H1 (cell line): ENCODE results near the gene SH2D1B. TPM values are rescaled to one million over a fixed set of nuclear protein-coding genes. Genes with fewer than 3 reads are reported as not detected.

Experiments used
- CTCF ChIA-PET: fragments of 300-600 bp; sonication (Branson Sonifier 250); formaldehyde crosslinking; loops from one replicate; lab custom pipeline; 2021; ENCODE audit not compliant: partially characterized antibody; lab: Charles Lee
- POLR2A ChIA-PET: fragments of 300-600 bp; sonication (Branson Sonifier 250); formaldehyde crosslinking; loops from one replicate; lab custom pipeline; 2021; ENCODE audit warnings: inconsistent platforms; ENCODE audit not compliant: partially characterized antibody; lab: Charles Lee
- DNase-seq, 2 experiments: peaks; one replicate each; pipeline versions ENCODE4 v3.0.0 to v3.0.0-alpha.2; 2010 to 2022; ENCODE audit warnings: low spot score in 2 of 2, low read depth in 1 of 2, mixed read lengths in 1 of 2
- FAIRE-seq: peaks from 2 replicates; lab custom pipeline; 2011; peaks lifted over from hg19 to GRCh38; lab: Jason Lieb, UNC
- H2AFZ ChIP-seq: 2 replicates; pipeline ENCODE4 v1.8.1; 2012; ENCODE audit warnings: low read length, inconsistent platforms
- H2AK5ac ChIP-seq: 2 replicates; pipeline ENCODE4 v1.6.1; 2013; ENCODE audit warnings: low read depth, low read length
- H2BK120ac ChIP-seq: replicated peaks from 2 replicates; pipeline ENCODE3; 2013; ENCODE audit warnings: low read depth, low read length, inconsistent platforms
- H2BK12ac ChIP-seq: 2 replicates; pipeline ENCODE4 v1.6.1; 2013; ENCODE audit warnings: low read depth, low read length
- H2BK15ac ChIP-seq: 2 replicates; pipeline ENCODE4 v1.6.1; 2013; ENCODE audit warnings: low read length
- H2BK20ac ChIP-seq: 2 replicates; pipeline ENCODE4 v1.6.1; 2013; ENCODE audit warnings: low read length
- H2BK5ac ChIP-seq: 2 replicates; pipeline ENCODE4 v1.6.1; 2013; ENCODE audit warnings: low read depth, low read length
- H3K14ac ChIP-seq: 2 replicates; pipeline ENCODE4 v1.6.1; 2013; ENCODE audit warnings: inconsistent platforms; ENCODE audit not compliant: insufficient read length
- H3K18ac ChIP-seq: 2 replicates; pipeline ENCODE4 v1.6.1; 2013; ENCODE audit warnings: low read length; ENCODE audit errors: extremely low read depth
- H3K23ac ChIP-seq: 2 replicates; pipeline ENCODE4 v1.6.1; 2013; ENCODE audit warnings: inconsistent platforms; ENCODE audit not compliant: insufficient read length
- H3K23me2 ChIP-seq: 2 replicates; pipeline ENCODE4 v1.6.1; 2013; ENCODE audit warnings: low read depth, low read length
- H3K27ac ChIP-seq: 2 replicates; pipeline ENCODE4 v1.6.1; 2011; ENCODE audit warnings: low read depth, low read length, inconsistent platforms
- H3K27me3 ChIP-seq, 4 experiments: replicated peaks in 1 of 4; 1 replicate in 1 of 4; 2 replicates in 3 of 4; pipeline versions ENCODE4 v1.6.1 to v1.8.1; 2011 to 2013; ENCODE audit warnings: low read length in 3 of 4, mild to moderate bottlenecking in 3 of 4, inconsistent platforms in 2 of 4, mixed read lengths in 2 of 4, moderate library complexity in 1 of 4; ENCODE audit not compliant: control insufficient read depth in 3 of 4, insufficient read depth in 3 of 4; ENCODE audit errors: extremely low read depth in 1 of 4
- H3K36me3 ChIP-seq, 4 experiments: 2 replicates each; pipeline versions ENCODE4 v1.6.1 to v1.8.1; 2011 to 2013; ENCODE audit warnings: mild to moderate bottlenecking in 4 of 4, low read length in 3 of 4, moderate library complexity in 2 of 4, control low read depth in 1 of 4, inconsistent platforms in 1 of 4; ENCODE audit not compliant: insufficient read depth in 4 of 4, control insufficient read depth in 2 of 4
- H3K4ac ChIP-seq: replicated peaks from 2 replicates; pipeline ENCODE3; 2013; ENCODE audit warnings: low read length, low read depth, mixed read lengths, inconsistent platforms; ENCODE audit not compliant: insufficient read length
- H3K4me1 ChIP-seq, 4 experiments: replicated peaks in 1 of 4; 1 replicate in 1 of 4; 2 replicates in 3 of 4; pipeline versions ENCODE4 v1.6.1 to v1.8.1; 2011 to 2013; ENCODE audit warnings: low read length in 3 of 4, inconsistent platforms in 2 of 4, mixed read lengths in 1 of 4; ENCODE audit not compliant: insufficient read depth in 4 of 4, control insufficient read depth in 3 of 4
- H3K4me2 ChIP-seq, 2 experiments: 2 replicates each; pipeline versions ENCODE4 v1.6.1 to v1.8.1; 2011 to 2013; ENCODE audit warnings: low read depth in 2 of 2, low read length in 2 of 2, control low read depth in 1 of 2, inconsistent platforms in 1 of 2, mild to moderate bottlenecking in 1 of 2; ENCODE audit not compliant: insufficient read depth in 1 of 2
- H3K4me3 ChIP-seq, 4 experiments: fragments of 200-600, 300-600 bp in 1 of 4; sonication (generic), shearing (Covaris generic), sonication (Bioruptor Twin) in 1 of 4; 2 replicates each; pipeline versions ENCODE4 v1.5.1 to v1.8.1; 2011 to 2016; ENCODE audit warnings: low read length in 4 of 4, low read depth in 3 of 4, control low read depth in 2 of 4, inconsistent platforms in 2 of 4, mild to moderate bottlenecking in 2 of 4, mixed read lengths in 1 of 4, moderate library complexity in 1 of 4; ENCODE audit not compliant: insufficient read depth in 2 of 4; ENCODE audit errors: extremely low read depth in 1 of 4
- H3K56ac ChIP-seq: replicated peaks from 2 replicates; pipeline ENCODE3; 2013; ENCODE audit warnings: low read depth, mild to moderate bottlenecking, mixed read lengths, low read length, inconsistent platforms; ENCODE audit not compliant: insufficient read length
- H3K79me1 ChIP-seq: 2 replicates; pipeline ENCODE4 v1.6.1; 2013; ENCODE audit warnings: low read depth, low read length, control low read depth
- H3K79me2 ChIP-seq, 2 experiments: 2 replicates each; pipeline versions ENCODE4 v1.6.1 to v1.8.1; 2012 to 2013; ENCODE audit warnings: low read length in 2 of 2, mild to moderate bottlenecking in 2 of 2, inconsistent platforms in 1 of 2; ENCODE audit not compliant: insufficient read depth in 2 of 2, control insufficient read depth in 1 of 2
- H3K9ac ChIP-seq, 4 experiments: replicated peaks in 1 of 4; 1 replicate in 1 of 4; 2 replicates in 3 of 4; pipeline versions ENCODE4 v1.6.1 to v1.8.1; 2011 to 2013; ENCODE audit warnings: low read depth in 3 of 4, low read length in 3 of 4, control low read depth in 2 of 4, mild to moderate bottlenecking in 2 of 4, moderate library complexity in 2 of 4, inconsistent platforms in 1 of 4; ENCODE audit errors: extremely low read depth in 1 of 4
- H3K9me3 ChIP-seq, 2 experiments: 2 replicates each; pipeline versions ENCODE4 v1.6.1 to v1.8.1; 2012 to 2013; ENCODE audit warnings: mild to moderate bottlenecking in 2 of 2, moderate library complexity in 2 of 2, control low read depth in 1 of 2, inconsistent platforms in 1 of 2, low read depth in 1 of 2, low read length in 1 of 2, mixed read lengths in 1 of 2; ENCODE audit not compliant: insufficient read depth in 2 of 2
- H4K20me1 ChIP-seq, 2 experiments: replicated peaks in 1 of 2; 2 replicates each; pipeline versions ENCODE3 to v1.8.1; 2011 to 2013; ENCODE audit warnings: inconsistent platforms in 2 of 2, low read length in 2 of 2, mild to moderate bottlenecking in 1 of 2; ENCODE audit not compliant: insufficient read depth in 2 of 2, control insufficient read depth in 1 of 2
- H4K5ac ChIP-seq: 2 replicates; pipeline ENCODE4 v1.6.1; 2013; ENCODE audit warnings: low read length, low read depth, mixed read lengths, inconsistent platforms; ENCODE audit not compliant: insufficient read length
- H4K8ac ChIP-seq: 2 replicates; pipeline ENCODE4 v1.8.0; 2013; ENCODE audit warnings: mild to moderate bottlenecking, moderate library complexity, low read length, inconsistent platforms; ENCODE audit not compliant: insufficient read depth; ENCODE audit errors: extremely low read depth
- H4K91ac ChIP-seq: replicated peaks from 2 replicates; pipeline ENCODE3; 2013; ENCODE audit warnings: low read length, mixed read lengths, inconsistent platforms; ENCODE audit not compliant: insufficient read length
- ASH2L ChIP-seq: fragments of 200-600, 300-600 bp; sonication (generic); IDR thresholded peaks from one replicate; pipeline ENCODE4 v1.7.1; 2017; ENCODE audit warnings: low read length
- BRCA1 ChIP-seq: IDR thresholded peaks from 2 replicates; pipeline ENCODE4 v1.6.1; 2012; ENCODE audit warnings: low read depth, low read length, improper control_type of control experiment
- CREB1 ChIP-seq: IDR thresholded peaks from 2 replicates; pipeline ENCODE4 v1.6.1; 2012; ENCODE audit warnings: inconsistent platforms
- EP300 ChIP-seq, 2 experiments: IDR thresholded peaks; 1 replicate in 1 of 2; 2 replicates in 1 of 2; pipeline ENCODE4 v1.6.1; 2011 to 2012; ENCODE audit warnings: low read depth in 2 of 2, low read length in 2 of 2, mild to moderate bottlenecking in 2 of 2, borderline replicate concordance in 1 of 2, inconsistent platforms in 1 of 2, moderate library complexity in 1 of 2
- KDM5A ChIP-seq: fragments of 200-600 bp; IDR thresholded peaks from 2 replicates; pipeline ENCODE4 v1.7.1; 2012; ENCODE audit warnings: mild to moderate bottlenecking, low read length, inconsistent platforms, mixed read lengths
- POLR2AphosphoS5 ChIP-seq: IDR thresholded peaks from 2 replicates; pipeline ENCODE4 v1.6.1; 2011; ENCODE audit warnings: low read depth, low read length
- RFX5 ChIP-seq: IDR thresholded peaks from 2 replicates; pipeline ENCODE4 v1.6.1; 2011; ENCODE audit warnings: low read depth, low read length, improper control_type of control experiment, borderline replicate concordance
- SIRT6 ChIP-seq: IDR thresholded peaks from one replicate; pipeline ENCODE4 v1.7.1; 2012; ENCODE audit warnings: low read length, inconsistent platforms
- WGBS, 2 experiments: shearing (Covaris generic) in 1 of 2; methylation state at CpG; one replicate each; pipeline versions ENCODE4 v1.1.6 to v1.1.7; 2013 to 2015; ENCODE audit warnings: low lambda C conversion rate in 2 of 2, mixed read lengths in 2 of 2, inconsistent platforms in 1 of 2, low coverage in 1 of 2, missing lambda C conversion rate in 1 of 2; ENCODE audit not compliant: insufficient replicate concordance in 2 of 2, insufficient coverage in 1 of 2, insufficient read length in 1 of 2; ENCODE audit errors: extremely low coverage in 1 of 2, missing lambda C conversion rate in 1 of 2; 5-methylcytosine and 5-hydroxymethylcytosine counted together
- polyA plus RNA-seq, 7 experiments: library from polyadenylated mRNA; depleted of rRNA in 3 of 7; stranded (reverse) in 5 of 7; unstranded in 2 of 7; fragments of >200 nt in 5 of 7; fragments of 200-250 nt in 2 of 7; gene quantifications; 1 replicate in 5 of 7; 2 replicates in 1 of 7; 4 replicates in 1 of 7; pipeline versions ENCODE4 v1.2.1 to v1.2.3, GENCODE V29; 2011 to 2013; ENCODE audit warnings: missing spikeins in 2 of 7, mixed read lengths in 2 of 7
- total RNA-seq: library from RNA; stranded (reverse); fragmentation: NEBNext Ultra II Directional; extraction: Animal tissue kit (Norgen Biotek cat#: 25700); gene quantifications from 2 replicates; pipeline ENCODE4 v1.2.1, GENCODE V29; 2021

Gene SH2D1B
- total and polyA plus RNA-seq, 2 of the 8 experiments (the other 6 are each of a cell fraction or from before 2014, with no cell fraction given) = not detected

GRCh38 chr1:162371611-162372010 is 40.3 kb downstream of the SH2D1B start:
- H3K23me2 ChIP-seq = no peaks in the 10 kb centered on the region
- no peaks in the 10 kb centered on the region for H4K20me1 ChIP-seq
- no peak overlapping the region for H3K4me2 ChIP-seq
- no peak overlapping the region for H3K18ac ChIP-seq
- no peak overlapping the region for H3K4ac ChIP-seq
- no peak for DNase-seq
- H4K91ac ChIP-seq = no peak overlapping the region
- H2BK15ac ChIP-seq = no peak overlapping the region
- no peak overlapping the region for H3K9ac ChIP-seq
- H2BK5ac ChIP-seq = no peak overlapping the region
- H2BK20ac ChIP-seq = no peak overlapping the region
- H2AFZ ChIP-seq = no peak overlapping the region
- no peak overlapping the region for H3K4me3 ChIP-seq
- POLR2A ChIA-PET = interaction anchor here (1.8 kb wide), 1 partner anchor 9 kb away, joined by 6 read pairs; the partner anchor contains the start of gene C1orf226
- H3K14ac ChIP-seq = no peak overlapping the region
- WGBS, 2 experiments = 91% methylated on average over 6 of the region's 6 CpGs; no CpG with 5 or more reads in 1 of the 2 experiments
- no peaks in the 10 kb centered on the region for H3K9me3 ChIP-seq
- FAIRE-seq = no peak
- H3K56ac ChIP-seq = no peak overlapping the region
- H4K8ac ChIP-seq = no peak overlapping the region
- CTCF ChIA-PET = interaction anchor here (0.7 to 2.9 kb wide), 5 partner anchors 11 to 328 kb away, joined by 3 to 13 read pairs (median 4); no protein-coding TSS in a partner anchor
- no peaks in the 10 kb centered on the region for H3K27me3 ChIP-seq
- H3K36me3 ChIP-seq = peaks cover 0 to 6% (median under 1%) of the 10 kb centered on the region in 4 experiments; a peak in 1 of 8 replicates
- no peak overlapping the region for H2BK12ac ChIP-seq
- H3K79me2 ChIP-seq = no peaks in the 10 kb centered on the region
- TF ChIP-seq EP300 (IDR thresholded peaks at IDR 0.05; ENCODE audit: borderline replicate concordance in 1 of 2, low read depth in 2 of 2, low read length in 2 of 2) (no peak), CREB1 (no peak), BRCA1 (no peak), SIRT6 (no peak), POLR2AphosphoS5 (no peak), ASH2L (no peak), KDM5A (no peak), RFX5 (no peak)
- H3K27ac ChIP-seq = no peak overlapping the region
- H4K5ac ChIP-seq = no peak overlapping the region
- no peaks in the 10 kb centered on the region for H3K79me1 ChIP-seq
- no peak overlapping the region for H3K23ac ChIP-seq
- no peak overlapping the region for H2AK5ac ChIP-seq
- H3K4me1 ChIP-seq = no peaks in the 10 kb centered on the region
- H2BK120ac ChIP-seq = no peak overlapping the region
